AG09319 (cell line): ENCODE data around the gene ZFYVE19.

Source experiments
- DNase-seq: peaks from one replicate; pipeline ENCODE4 v3.0.0-alpha.2; 2010; ENCODE audit warnings: low read depth; ENCODE audit errors: extremely low read depth
- CTCF ChIP-seq: IDR thresholded peaks from 2 replicates; pipeline ENCODE4 v1.5.1; 2011; ENCODE audit warnings: low read depth, mild to moderate bottlenecking, inconsistent platforms, low read length, moderate library complexity

ZFYVE19 gene

GRCh38 chr15:40782609-40783227 is 24.2 kb upstream of the ZFYVE19 start:
- TF ChIP-seq CTCF, result peak; percentile 20
- DNase-seq, result no peak

- no peak for TF ChIP-seq CTCF
- DNase-seq, result no peak
Measured at GRCh38 chr15:40785164-40785563, 21.7 kb upstream of the ZFYVE19 start.

- no peak for DNase-seq
- no peak for TF ChIP-seq CTCF
Measured at GRCh38 chr15:40785814-40786213, 21.1 kb upstream of the ZFYVE19 start.

GRCh38 chr15:40787344-40787841 is 19.5 kb upstream of the ZFYVE19 start:
- DNase-seq, result no peak
- TF ChIP-seq CTCF, result no peak

- no peak for TF ChIP-seq CTCF
- no peak for DNase-seq
Measured at GRCh38 chr15:40787991-40788390, 18.9 kb upstream of the ZFYVE19 start.

GRCh38 chr15:40789119-40789518 is 17.8 kb upstream of the ZFYVE19 start:
- TF ChIP-seq CTCF, result no peak
- DNase-seq, result no peak

- no peak for TF ChIP-seq CTCF
- no peak for DNase-seq
Measured at GRCh38 chr15:40789999-40790398, 16.9 kb upstream of the ZFYVE19 start.
